ENCODE results near the gene DOCK10. TPM values are rescaled to one million over a fixed set of nuclear protein-coding genes. Genes with fewer than 3 reads are reported as not detected.
A peak's percentile ranks its signal among the peaks of the same experiment; 100 is the strongest.

The DOCK10 gene
- total and polyA plus RNA-seq, 2 donors (not counting 1 experiment from before 2014, with no cell fraction given), result 20.8 to 26.3 TPM

DNA sequence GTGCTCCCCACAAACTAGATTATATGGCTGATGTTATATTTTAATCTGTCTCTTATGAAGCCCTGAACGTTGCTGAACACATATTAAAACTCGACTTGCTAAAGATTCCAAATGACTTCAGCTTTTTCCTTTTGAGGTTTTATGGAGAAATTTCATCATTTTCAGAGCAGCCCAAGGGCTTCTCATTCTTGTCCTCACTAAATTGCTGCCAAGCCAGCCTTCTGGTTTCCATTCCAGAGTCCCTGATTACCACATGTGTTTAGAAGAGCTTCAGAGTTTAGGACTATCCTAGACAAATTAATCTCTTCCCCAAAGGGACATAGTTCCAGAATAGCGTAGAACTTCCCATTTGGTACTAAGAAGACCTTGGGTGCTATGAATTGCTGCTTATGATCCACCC is 248.3 kb downstream of the DOCK10 start:
- H3K36me3 ChIP-seq (ENCODE audit: control insufficient read depth, insufficient read depth, low read length), result peaks cover 8% of the 10 kb centered on the region
- no peak overlapping the region for H3K9ac ChIP-seq (ENCODE audit: insufficient read depth, low read length)
- no peak overlapping the region for H3K4me2 ChIP-seq (ENCODE audit: extremely low read depth, insufficient read depth, low read length)
- no peak overlapping the region for H3K27ac ChIP-seq (ENCODE audit: insufficient read depth, low read length)
- no peaks in the 10 kb centered on the region for H3K4me1 ChIP-seq (ENCODE audit: control insufficient read depth, extremely low read depth, insufficient read depth, low read length)
- TF ChIP-seq, protein P1, sequence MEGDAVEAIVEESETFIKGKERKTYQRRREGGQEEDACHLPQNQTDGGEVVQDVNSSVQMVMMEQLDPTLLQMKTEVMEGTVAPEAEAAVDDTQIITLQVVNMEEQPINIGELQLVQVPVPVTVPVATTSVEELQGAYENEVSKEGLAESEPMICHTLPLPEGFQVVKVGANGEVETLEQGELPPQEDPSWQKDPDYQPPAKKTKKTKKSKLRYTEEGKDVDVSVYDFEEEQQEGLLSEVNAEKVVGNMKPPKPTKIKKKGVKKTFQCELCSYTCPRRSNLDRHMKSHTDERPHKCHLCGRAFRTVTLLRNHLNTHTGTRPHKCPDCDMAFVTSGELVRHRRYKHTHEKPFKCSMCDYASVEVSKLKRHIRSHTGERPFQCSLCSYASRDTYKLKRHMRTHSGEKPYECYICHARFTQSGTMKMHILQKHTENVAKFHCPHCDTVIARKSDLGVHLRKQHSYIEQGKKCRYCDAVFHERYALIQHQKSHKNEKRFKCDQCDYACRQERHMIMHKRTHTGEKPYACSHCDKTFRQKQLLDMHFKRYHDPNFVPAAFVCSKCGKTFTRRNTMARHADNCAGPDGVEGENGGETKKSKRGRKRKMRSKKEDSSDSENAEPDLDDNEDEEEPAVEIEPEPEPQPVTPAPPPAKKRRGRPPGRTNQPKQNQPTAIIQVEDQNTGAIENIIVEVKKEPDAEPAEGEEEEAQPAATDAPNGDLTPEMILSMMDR (conservative IDR thresholded peaks at IDR 0.05 in 1 of 2, IDR thresholded peaks at IDR 0.05 in 1 of 2; ENCODE audit: low read depth in 1 of 2, low read length in 2 of 2), result no peak
- TF ChIP-seq EZH2 (IDR thresholded peaks at IDR 0.05; ENCODE audit: low read length, missing control alignments), result no peak
- no peaks in the 10 kb centered on the region for H3K9me3 ChIP-seq (ENCODE audit: control insufficient read depth, insufficient read depth, low read depth, low read length)
- no peaks in the 10 kb centered on the region for H4K20me1 ChIP-seq (ENCODE audit: control insufficient read depth, extremely low read depth, insufficient read depth, low read length)
- DNase-seq (ENCODE audit: low read depth in 2 of 2), result peak; percentile 10 to 44
- H3K4me3 ChIP-seq (replicated peaks in 1 of 4; ENCODE audit: control extremely low read depth in 1 of 4, insufficient read depth in 1 of 4, low read depth in 3 of 4, low read length in 4 of 4), result no peak overlapping the region
- no peaks in the 10 kb centered on the region for H3K79me2 ChIP-seq (ENCODE audit: control insufficient read depth, insufficient read depth, low read length)
- H3K27me3 ChIP-seq (ENCODE audit: control insufficient read depth, insufficient read depth, low read length), result no peaks in the 10 kb centered on the region
- no peak overlapping the region for H2AFZ ChIP-seq (ENCODE audit: low read length)

DNA sequence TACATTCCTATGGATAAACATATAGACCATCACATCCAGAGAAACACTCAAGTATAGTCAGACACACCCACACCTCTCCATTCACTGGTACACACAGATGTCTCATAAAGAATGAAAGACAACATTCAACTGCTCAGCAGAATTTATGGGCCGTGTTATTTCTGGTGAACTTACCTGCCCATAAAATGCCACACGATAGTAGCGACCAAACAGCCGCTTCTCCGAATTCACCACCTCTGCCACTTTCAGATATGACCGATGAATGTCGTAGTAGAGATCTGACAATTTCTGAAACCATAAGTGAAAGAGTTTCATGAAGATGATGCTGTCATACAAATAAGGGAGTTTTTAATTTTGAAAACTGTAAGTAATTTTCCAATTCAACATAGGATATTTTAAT is 255.4 kb downstream of the DOCK10 start:
- H3K4me2 ChIP-seq (ENCODE audit: extremely low read depth, insufficient read depth, low read length), result no peak overlapping the region
- H3K27ac ChIP-seq (ENCODE audit: insufficient read depth, low read length), result no peak overlapping the region
- DNase-seq (ENCODE audit: low read depth in 2 of 2), result no peak
- H3K4me3 ChIP-seq (replicated peaks in 1 of 4; ENCODE audit: control extremely low read depth in 1 of 4, insufficient read depth in 1 of 4, low read depth in 3 of 4, low read length in 4 of 4), result no peak overlapping the region
- no peak for TF ChIP-seq EZH2 (IDR thresholded peaks at IDR 0.05; ENCODE audit: low read length, missing control alignments)
- no peaks in the 10 kb centered on the region for H3K9me3 ChIP-seq (ENCODE audit: control insufficient read depth, insufficient read depth, low read depth, low read length)
- H3K27me3 ChIP-seq (ENCODE audit: control insufficient read depth, insufficient read depth, low read length), result no peaks in the 10 kb centered on the region
- no peak overlapping the region for H2AFZ ChIP-seq (ENCODE audit: low read length)
- H3K79me2 ChIP-seq (ENCODE audit: control insufficient read depth, insufficient read depth, low read length), result no peaks in the 10 kb centered on the region
- no peaks in the 10 kb centered on the region for H4K20me1 ChIP-seq (ENCODE audit: control insufficient read depth, extremely low read depth, insufficient read depth, low read length)
- H3K9ac ChIP-seq (ENCODE audit: insufficient read depth, low read length), result no peak overlapping the region
- peaks cover 12% of the 10 kb centered on the region for H3K36me3 ChIP-seq (ENCODE audit: control insufficient read depth, insufficient read depth, low read length)
- no peaks in the 10 kb centered on the region for H3K4me1 ChIP-seq (ENCODE audit: control insufficient read depth, extremely low read depth, insufficient read depth, low read length)

DNA sequence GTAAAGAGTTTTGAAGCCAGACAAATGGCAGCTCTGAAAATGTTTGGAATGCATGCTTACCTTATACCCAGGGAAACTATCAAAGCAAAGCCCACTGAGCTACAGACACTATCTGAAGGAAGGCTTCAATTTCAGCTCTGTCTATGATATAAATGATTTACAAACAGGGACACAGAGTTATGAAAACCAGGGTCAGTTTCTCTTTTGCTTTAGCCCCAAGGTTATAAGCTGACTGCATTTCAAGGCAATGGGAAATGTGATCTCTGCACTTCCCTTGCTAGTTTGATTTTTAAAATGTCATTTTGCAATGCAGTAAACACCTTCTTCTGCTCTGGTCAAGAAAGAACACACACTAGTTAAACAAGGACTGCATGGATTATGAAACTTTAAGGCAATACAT is 260.9 kb downstream of the DOCK10 start:
- H2AFZ ChIP-seq (ENCODE audit: low read length), result no peak overlapping the region
- H3K4me1 ChIP-seq (ENCODE audit: control insufficient read depth, extremely low read depth, insufficient read depth, low read length), result no peaks in the 10 kb centered on the region
- H4K20me1 ChIP-seq (ENCODE audit: control insufficient read depth, extremely low read depth, insufficient read depth, low read length), result no peaks in the 10 kb centered on the region
- no peak overlapping the region for H3K4me3 ChIP-seq (replicated peaks in 1 of 4; ENCODE audit: control extremely low read depth in 1 of 4, insufficient read depth in 1 of 4, low read depth in 3 of 4, low read length in 4 of 4)
- no peaks in the 10 kb centered on the region for H3K79me2 ChIP-seq (ENCODE audit: control insufficient read depth, insufficient read depth, low read length)
- H3K9ac ChIP-seq (ENCODE audit: insufficient read depth, low read length), result no peak overlapping the region
- peak in 1 of 2 donors; percentile 15 for DNase-seq (ENCODE audit: low read depth in 2 of 2)
- H3K27ac ChIP-seq (ENCODE audit: insufficient read depth, low read length), result no peak overlapping the region
- H3K4me2 ChIP-seq (ENCODE audit: extremely low read depth, insufficient read depth, low read length), result no peak overlapping the region
- no peaks in the 10 kb centered on the region for H3K27me3 ChIP-seq (ENCODE audit: control insufficient read depth, insufficient read depth, low read length)
- H3K36me3 ChIP-seq (ENCODE audit: control insufficient read depth, insufficient read depth, low read length), result peaks cover 2% of the 10 kb centered on the region
- no peaks in the 10 kb centered on the region for H3K9me3 ChIP-seq (ENCODE audit: control insufficient read depth, insufficient read depth, low read depth, low read length)
- TF ChIP-seq EZH2 (IDR thresholded peaks at IDR 0.05; ENCODE audit: low read length, missing control alignments), result no peak
- TF ChIP-seq, protein P1 (conservative IDR thresholded peaks at IDR 0.05 in 1 of 2, IDR thresholded peaks at IDR 0.05 in 1 of 2; ENCODE audit: low read depth in 1 of 2, low read length in 2 of 2), result no peak
